ENCODE results near the gene TGFBR3.

GRCh38 chr1:91829293-91830153, 56.4 kb downstream of the TGFBR3 start:
- no peak for TF ChIP-seq POLR2AphosphoS5 (IDR thresholded peaks at IDR 0.05)
- no peak for TF ChIP-seq CTCF (IDR thresholded peaks at IDR 0.05)
